DND-41 (cell line): ENCODE results near the gene MED6.

Experiments
- ATAC-seq: fragments of 200-7000 bp; cut with Tn5 transposase; 3 replicates; pipeline ENCODE4 v1.9.1; 2021; ENCODE audit warnings: low read depth; ENCODE audit not compliant: insufficient read depth
- DNase-seq: peaks from one replicate; pipeline ENCODE4 v3.0.0-alpha.2; 2020
- H2AFZ ChIP-seq: 2 replicates; pipeline ENCODE4 v1.6.0; 2012; ENCODE audit warnings: low read depth, low read length
- H3K27ac ChIP-seq: 2 replicates; pipeline ENCODE4 v1.5.1; 2012; ENCODE audit warnings: low read length, inconsistent platforms
- H3K27me3 ChIP-seq: fragments of 200-600 bp; sonication (generic); 2 replicates; pipeline ENCODE4 v1.6.0; 2012; ENCODE audit warnings: low read length, mild to moderate bottlenecking, inconsistent platforms; ENCODE audit not compliant: insufficient read depth, poor library complexity
- H3K36me3 ChIP-seq: 2 replicates; pipeline ENCODE4 v1.5.1; 2012; ENCODE audit warnings: low read length, inconsistent platforms; ENCODE audit not compliant: insufficient read depth
- H3K4me1 ChIP-seq: 2 replicates; pipeline ENCODE4 v1.5.1; 2012; ENCODE audit warnings: mild to moderate bottlenecking, low read length; ENCODE audit not compliant: insufficient read depth
- H3K4me2 ChIP-seq: 2 replicates; pipeline ENCODE4 v1.6.0; 2012; ENCODE audit warnings: mild to moderate bottlenecking, moderate library complexity, low read length, inconsistent platforms; ENCODE audit not compliant: insufficient read depth
- H3K4me3 ChIP-seq, 2 experiments: fragments of 200-600 bp in 1 of 2; shearing (Covaris generic) in 1 of 2; 2 replicates each; pipeline ENCODE4 v1.5.1; 2012 to 2016; ENCODE audit warnings: inconsistent platforms in 2 of 2, low read length in 2 of 2, mild to moderate bottlenecking in 2 of 2, low read depth in 1 of 2, moderate library complexity in 1 of 2
- H3K79me2 ChIP-seq: 2 replicates; pipeline ENCODE4 v1.6.0; 2012; ENCODE audit warnings: low read length, inconsistent platforms; ENCODE audit not compliant: insufficient read depth
- H3K9ac ChIP-seq: 2 replicates; pipeline ENCODE4 v1.6.0; 2012; ENCODE audit warnings: low read depth, mild to moderate bottlenecking, inconsistent platforms, low read length, moderate library complexity
- H3K9me3 ChIP-seq: 2 replicates; pipeline ENCODE4 v1.5.1; 2012; ENCODE audit warnings: low read length, moderate library complexity, mild to moderate bottlenecking, inconsistent platforms; ENCODE audit not compliant: insufficient read depth, severe bottlenecking
- H4K20me1 ChIP-seq: 2 replicates; pipeline ENCODE4 v1.6.0; 2012; ENCODE audit warnings: low read length; ENCODE audit not compliant: insufficient read depth
- CTCF ChIP-seq: IDR thresholded peaks from 2 replicates; pipeline ENCODE4 v1.5.1; 2012; ENCODE audit warnings: borderline replicate concordance, low read length, moderate library complexity, mild to moderate bottlenecking; ENCODE audit not compliant: poor library complexity, severe bottlenecking; ENCODE audit errors: extremely low read depth
- EZH2 ChIP-seq: IDR thresholded peaks from 3 replicates; pipeline ENCODE4 v1.6.1; 2012; ENCODE audit warnings: borderline replicate concordance, low read depth, mild to moderate bottlenecking, moderate library complexity, low read length, inconsistent platforms; ENCODE audit not compliant: severe bottlenecking

MED6 gene

GRCh38 chr14:70641548-70642302 is 41.3 kb upstream of the MED6 start, which contains the start of gene TTC9:
TTC9 (plus strand) TSS chr14:70641916; CDS start chr14:70642130, 214 bp downstream.
- no peak within 1 kb of the TSS for H3K27ac ChIP-seq
- H3K9ac ChIP-seq = peak within 1 kb of the TSS; percentile 53
- no peaks in the 10 kb centered on the region for H3K36me3 ChIP-seq
- peaks cover 20% of the 10 kb centered on the region for H3K4me1 ChIP-seq
- peak; percentile 19 for DNase-seq
- H4K20me1 ChIP-seq = peaks cover 7% of the 10 kb centered on the region; the same call in 1 of the 2 replicates
- peak within 1 kb of the TSS; percentile 76 for H3K4me2 ChIP-seq
- H3K79me2 ChIP-seq = no peaks in the 10 kb centered on the region
- ATAC-seq = peak; percentile 30
- peak within 1 kb of the TSS; percentile 27 to 66; a peak in 3 of 4 replicates for H3K4me3 ChIP-seq
- H2AFZ ChIP-seq = peak within 1 kb of the TSS; percentile 74
- peaks cover 60% of the 10 kb centered on the region for H3K27me3 ChIP-seq
- TF ChIP-seq EZH2 = peak; percentile 79
- no peak for TF ChIP-seq CTCF
- no peaks in the 10 kb centered on the region for H3K9me3 ChIP-seq

GRCh38 chr14:70640938-70641547 is 40.6 kb upstream of the MED6 start:
- peaks cover 62% of the 10 kb centered on the region for H3K27me3 ChIP-seq
- ATAC-seq (peak; percentile 64), DNase-seq (peak; percentile 22)
- no peaks in the 10 kb centered on the region for H3K9me3 ChIP-seq
- H3K4me1 ChIP-seq = peaks cover 20% of the 10 kb centered on the region
- H4K20me1 ChIP-seq = peaks cover 7% of the 10 kb centered on the region; the same call in 1 of the 2 replicates
- TF ChIP-seq EZH2 (peak; percentile 66), CTCF (no peak)
- peak overlapping the region; percentile 53 for H3K9ac ChIP-seq
- H3K27ac ChIP-seq = no peak overlapping the region
- no peaks in the 10 kb centered on the region for H3K79me2 ChIP-seq
- H3K36me3 ChIP-seq = no peaks in the 10 kb centered on the region
- peak overlapping the region; percentile 76 for H3K4me2 ChIP-seq
- peak overlapping the region; percentile 11 to 66; a peak in 3 of 4 replicates for H3K4me3 ChIP-seq
- peak overlapping the region; percentile 61 for H2AFZ ChIP-seq

- Histone ChIP-seq H3K36me3 (no peaks in the 10 kb centered on the region), H3K27ac (no peak overlapping the region), H3K27me3 (peaks cover 64% of the 10 kb centered on the region), H3K9me3 (no peaks in the 10 kb centered on the region), H4K20me1 (peaks cover 3% of the 10 kb centered on the region; the same call in 1 of the 2 replicates), H3K4me1 (peaks cover 20% of the 10 kb centered on the region), H3K79me2 (no peaks in the 10 kb centered on the region), H3K4me2 (no peak overlapping the region), H3K9ac (no peak overlapping the region), H2AFZ (no peak overlapping the region), H3K4me3 (no peak overlapping the region)
- TF ChIP-seq CTCF (no peak), EZH2 (no peak)
- DNase-seq (no peak), ATAC-seq (no peak)
These were observed 38.0 kb upstream of the MED6 start for GRCh38 chr14:70638416-70638815.
